ENCODE results near the gene ANK3.

DNA sequence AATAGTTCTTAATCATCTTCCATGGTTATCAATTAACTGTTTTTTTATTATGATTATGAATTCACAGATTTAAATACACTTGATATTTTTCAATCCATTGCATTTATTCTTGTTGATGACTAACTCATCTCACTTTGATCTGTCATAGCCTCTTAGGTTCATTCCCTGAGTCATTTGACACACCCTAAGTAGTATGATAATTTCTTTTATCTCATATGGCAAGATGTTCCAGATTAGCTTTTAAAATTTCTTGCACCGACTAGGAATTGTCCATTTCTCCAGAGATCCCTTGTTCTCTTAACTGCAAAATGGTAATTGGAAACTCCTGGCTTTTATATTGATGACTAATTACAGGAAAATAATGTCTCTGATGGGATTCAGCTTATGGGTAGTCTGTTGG, 395.7 kb downstream of the ANK3 start:
- TF ChIP-seq, protein P1, sequence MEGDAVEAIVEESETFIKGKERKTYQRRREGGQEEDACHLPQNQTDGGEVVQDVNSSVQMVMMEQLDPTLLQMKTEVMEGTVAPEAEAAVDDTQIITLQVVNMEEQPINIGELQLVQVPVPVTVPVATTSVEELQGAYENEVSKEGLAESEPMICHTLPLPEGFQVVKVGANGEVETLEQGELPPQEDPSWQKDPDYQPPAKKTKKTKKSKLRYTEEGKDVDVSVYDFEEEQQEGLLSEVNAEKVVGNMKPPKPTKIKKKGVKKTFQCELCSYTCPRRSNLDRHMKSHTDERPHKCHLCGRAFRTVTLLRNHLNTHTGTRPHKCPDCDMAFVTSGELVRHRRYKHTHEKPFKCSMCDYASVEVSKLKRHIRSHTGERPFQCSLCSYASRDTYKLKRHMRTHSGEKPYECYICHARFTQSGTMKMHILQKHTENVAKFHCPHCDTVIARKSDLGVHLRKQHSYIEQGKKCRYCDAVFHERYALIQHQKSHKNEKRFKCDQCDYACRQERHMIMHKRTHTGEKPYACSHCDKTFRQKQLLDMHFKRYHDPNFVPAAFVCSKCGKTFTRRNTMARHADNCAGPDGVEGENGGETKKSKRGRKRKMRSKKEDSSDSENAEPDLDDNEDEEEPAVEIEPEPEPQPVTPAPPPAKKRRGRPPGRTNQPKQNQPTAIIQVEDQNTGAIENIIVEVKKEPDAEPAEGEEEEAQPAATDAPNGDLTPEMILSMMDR (IDR thresholded peaks at IDR 0.05; ENCODE audit: extremely low read depth in 1 of 2, insufficient read depth in 1 of 2, low read depth in 1 of 2, low read length in 2 of 2): no peak
- TF ChIP-seq EZH2 (IDR thresholded peaks at IDR 0.05; ENCODE audit: borderline replicate concordance, low read depth, low read length, severe bottlenecking): no peak
- TF ChIP-seq POLR2A (IDR thresholded peaks at IDR 0.05; ENCODE audit: low read depth, low read length): no peak
- TF ChIP-seq POLR2AphosphoS5 (IDR thresholded peaks at IDR 0.05; ENCODE audit: insufficient read depth, low read depth, low read length): no peak
- no peak for TF ChIP-seq GATA2 (IDR thresholded peaks at IDR 0.05; ENCODE audit: insufficient read depth, insufficient read length, low read depth, low read length)
